Suppressor macrophage (primary cell): ENCODE data around the gene TANK.
"Not testable (repeated sequence)": the region's sequence is repeated elsewhere in the genome, so short reads cannot be mapped to it uniquely, and the experiment has no call there.

Experiments
- DNase-seq, 4 experiments: peaks; one replicate each; pipeline ENCODE4 v3.0.0-alpha.2; 2020 to 2022

Gene TANK

DNA sequence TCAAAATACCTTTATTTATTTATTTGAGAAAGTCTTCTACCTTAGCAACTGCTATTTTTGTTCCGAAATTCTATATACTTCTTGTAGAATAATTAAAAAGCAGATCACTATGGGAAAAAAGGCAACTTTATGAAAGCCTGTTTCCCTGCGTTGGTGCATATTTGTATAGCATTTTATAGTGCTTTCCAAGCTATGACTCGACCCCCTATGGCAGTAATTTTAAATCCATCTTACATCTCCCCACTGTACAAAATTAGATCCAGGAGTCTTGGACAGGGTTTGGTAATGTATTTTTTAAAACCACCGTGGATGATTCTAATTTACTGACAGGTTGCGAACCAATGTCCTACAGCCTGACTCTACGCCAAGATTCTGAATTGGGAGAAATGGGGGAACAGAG, 10.1 kb downstream of the TANK start:
- no peak for DNase-seq

DNA sequence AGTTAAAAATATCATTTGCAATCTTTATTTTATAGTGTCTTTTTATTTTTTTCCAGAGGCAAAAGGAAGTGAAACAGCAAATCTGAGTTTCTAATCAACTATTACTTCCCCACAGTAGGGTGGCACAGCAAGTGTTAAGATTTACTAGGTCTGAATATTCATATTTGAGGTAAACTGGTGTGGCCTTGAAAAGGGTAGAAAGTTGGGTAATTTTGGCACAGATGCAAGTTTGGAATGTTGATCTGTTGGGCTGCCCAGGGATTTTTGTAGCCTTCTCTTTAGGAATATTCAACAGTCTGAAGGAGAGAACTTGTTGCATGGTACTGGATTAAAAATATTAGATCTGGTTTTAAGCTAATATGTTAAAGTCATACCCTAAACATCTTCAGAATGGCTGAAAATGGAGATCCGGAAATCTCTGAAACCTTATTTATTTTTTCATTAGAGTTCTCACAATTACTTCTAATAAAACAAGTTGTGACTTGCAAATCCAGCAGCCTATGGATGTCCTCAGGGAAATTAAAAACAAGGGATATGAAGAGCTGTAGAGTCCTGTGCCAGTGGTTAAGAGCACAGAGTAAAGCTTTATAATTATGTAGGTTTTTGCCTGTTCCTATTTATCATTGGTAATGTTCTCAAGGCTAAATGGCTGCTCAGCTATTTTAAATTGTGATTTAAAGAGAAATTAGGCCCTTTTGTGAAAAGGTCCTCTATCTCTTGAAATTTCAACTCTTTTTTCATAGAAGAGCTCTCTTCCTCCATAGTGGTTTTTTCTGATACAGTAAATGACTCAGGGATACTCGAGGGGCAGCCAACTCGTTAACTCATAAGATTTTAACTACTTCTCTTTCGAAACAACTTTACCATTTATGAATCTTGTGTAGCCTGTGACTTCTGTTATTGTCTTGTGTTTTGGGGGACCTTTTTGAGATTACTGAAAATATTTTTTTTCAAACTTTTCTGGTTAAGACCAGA, 11.0 kb downstream of the TANK start:
- DNase-seq = peak; percentile 32 to 77 (median 56)

DNA sequence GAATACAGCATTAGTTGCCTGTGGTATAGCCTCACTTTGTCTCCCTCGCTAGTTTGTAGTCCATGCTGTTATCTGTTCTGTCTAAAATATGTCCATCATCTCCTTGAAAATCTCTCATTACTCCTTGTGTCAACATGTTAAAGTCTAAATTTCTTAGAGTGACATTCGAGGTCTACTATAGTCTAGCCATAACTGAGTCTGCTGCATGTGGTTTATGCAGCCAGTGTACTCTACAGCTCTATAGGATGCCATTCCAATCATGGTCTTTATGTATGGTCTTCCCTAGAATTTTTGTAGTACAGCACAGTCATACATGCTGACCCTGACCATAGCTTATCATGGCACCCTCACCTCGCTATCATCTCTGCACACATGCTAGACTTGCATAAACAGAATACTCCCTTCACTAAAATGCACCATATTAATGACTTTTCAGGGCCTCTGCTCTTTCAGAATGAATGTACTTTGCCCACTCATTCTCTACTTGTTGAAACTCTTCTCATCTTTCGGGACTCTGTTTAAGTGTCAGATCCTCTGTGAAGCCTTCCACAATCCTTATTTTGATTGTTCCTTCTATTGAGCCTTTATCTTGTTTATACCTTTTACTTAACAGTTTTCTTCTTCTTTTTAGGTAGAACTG, 12.8 kb downstream of the TANK start:
- no peak for DNase-seq

DNA sequence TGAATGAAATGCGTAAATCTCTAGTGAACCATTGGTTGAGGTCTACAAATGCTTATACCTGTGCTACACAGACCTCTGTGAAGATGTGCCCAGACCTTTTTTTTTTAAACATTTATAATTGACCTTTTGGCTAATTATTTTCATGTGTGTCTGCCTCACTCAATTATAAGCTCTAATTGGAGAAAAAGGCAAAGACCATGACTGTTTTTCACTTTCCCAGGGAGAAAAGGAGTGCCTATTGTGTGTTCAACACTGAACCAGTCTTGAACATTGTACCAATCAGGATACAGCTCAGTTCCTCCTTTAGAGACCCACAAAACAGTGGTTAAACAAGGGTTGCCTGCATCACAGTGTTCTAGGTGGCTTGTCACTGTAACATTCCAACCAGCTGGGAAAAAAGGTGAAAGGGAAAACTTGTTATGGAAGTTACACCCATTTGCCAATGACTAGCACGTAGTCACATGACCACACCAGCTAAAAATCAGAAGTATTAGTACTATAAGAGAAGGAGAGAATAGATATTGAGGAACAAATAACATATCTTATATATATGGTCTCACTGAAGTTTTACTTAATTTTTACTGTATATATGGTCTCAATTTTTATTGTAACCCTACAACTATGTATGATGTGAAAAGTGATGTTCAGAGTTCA, 13.4 kb downstream of the TANK start:
- no peak for DNase-seq

DNA sequence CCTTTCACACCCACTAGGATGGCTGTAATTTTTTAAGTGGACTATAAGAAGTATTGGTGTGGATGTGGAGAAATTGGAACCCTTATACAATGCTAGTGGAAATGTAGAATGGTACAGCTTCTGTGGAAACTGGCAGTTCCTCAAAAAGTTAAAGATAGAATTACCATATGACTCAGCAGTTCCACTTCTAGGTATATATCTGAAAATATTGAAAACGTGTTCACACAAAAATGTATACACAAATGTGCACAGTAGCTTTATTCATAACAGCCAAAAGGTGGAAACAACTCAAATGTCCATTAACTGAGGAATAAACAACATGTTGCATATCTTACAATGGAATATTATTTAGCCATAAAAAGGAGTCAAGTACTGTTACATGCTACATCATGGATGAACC, 17.7 kb downstream of the TANK start:
- DNase-seq = peak in 1 of 4 experiments; percentile 26

DNA sequence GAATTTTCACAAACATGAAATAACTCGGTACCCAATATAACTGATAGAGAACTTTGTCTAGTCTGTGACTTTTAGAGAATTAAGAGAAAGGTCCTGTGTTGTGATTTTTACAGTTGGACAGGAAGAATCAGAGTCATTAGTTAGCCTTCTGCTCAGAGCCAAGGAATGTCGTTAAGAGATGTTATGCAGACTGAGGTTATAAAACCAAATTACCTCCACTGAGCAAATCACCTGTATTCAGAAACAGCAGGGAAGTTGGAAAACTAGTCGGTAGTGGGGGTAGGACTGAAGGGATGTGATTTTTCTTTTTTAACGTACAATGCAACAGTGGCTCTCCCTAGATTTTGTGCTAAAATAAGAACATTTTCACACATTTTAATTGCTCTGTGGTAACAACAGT, 18.5 kb downstream of the TANK start:
- DNase-seq = no peak

DNA sequence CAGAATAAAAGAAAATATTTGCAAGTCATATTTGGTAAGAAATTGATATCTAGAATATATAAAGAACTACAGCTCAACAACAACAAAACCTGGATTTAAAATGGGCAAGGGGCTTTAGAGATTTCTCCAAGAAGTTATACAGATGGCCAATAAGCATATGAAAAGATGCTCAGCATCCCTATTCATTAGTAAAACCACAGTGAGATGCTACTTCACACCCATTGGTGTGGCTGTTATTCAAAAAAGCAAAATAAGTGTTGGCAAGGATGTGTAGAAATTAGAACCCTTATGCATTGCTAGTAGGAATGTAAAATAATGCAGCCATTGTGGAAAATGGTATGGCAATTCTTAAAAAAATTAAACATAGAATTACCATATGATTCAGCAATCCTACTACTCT, 29.8 kb downstream of the TANK start:
- DNase-seq = no peak

DNA sequence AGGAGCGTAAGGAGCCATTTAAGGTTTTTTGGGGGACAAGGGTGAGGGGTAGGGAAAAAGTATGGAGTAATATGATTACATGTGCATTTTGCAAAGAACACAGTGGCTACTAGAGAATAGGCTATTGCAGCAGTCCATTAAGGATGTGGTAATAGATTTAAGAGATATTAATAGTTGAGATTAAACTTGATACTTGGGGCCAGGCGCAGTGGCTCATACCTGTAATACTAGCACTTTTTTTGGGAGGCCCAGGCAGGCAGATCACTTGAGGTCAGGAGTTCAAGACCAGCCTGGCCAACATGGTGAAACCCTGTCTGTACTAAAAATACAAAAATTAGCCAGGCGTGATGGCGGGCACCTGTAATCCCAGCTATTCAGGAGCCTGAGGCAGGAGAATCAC, 35.4 kb downstream of the TANK start:
- DNase-seq = not testable (repeated sequence)

DNA sequence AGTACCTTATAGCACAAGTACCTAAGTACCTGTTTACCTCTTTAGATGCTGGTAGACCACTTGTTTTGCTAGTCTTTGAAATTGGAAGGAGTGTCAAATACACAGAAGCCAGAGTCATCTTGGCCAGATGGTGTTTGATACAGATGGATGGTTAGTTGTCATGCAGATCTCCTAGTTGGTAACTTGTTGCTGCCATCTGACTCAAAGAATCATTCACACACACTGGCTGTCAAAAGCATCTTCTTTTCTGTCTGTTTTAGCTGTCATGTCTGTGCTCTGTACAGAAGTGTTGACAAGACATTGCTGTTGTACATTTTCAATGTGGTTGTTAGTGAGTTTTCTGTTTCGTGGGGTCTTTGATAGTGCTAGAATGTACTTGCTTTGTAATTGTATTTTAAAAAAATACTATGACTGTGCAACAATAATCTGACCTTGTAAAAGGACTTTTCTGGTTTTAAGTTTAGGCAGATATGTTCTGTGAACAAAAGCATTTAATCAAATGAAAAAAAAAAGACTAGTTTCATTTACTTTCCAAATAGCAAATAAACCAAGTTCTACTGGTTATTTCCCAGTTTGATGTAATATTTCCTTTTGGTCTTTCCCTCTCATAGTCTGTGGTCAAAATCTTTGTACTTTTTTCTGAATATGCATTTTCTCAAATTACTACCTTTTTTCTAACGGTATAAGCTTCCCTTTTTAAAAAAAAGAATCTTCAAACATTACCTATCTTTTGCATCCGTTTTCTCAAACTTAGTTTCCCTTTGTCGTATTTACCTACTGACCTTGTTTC, 39.9 kb downstream of the TANK start:
- no peak for DNase-seq

DNA sequence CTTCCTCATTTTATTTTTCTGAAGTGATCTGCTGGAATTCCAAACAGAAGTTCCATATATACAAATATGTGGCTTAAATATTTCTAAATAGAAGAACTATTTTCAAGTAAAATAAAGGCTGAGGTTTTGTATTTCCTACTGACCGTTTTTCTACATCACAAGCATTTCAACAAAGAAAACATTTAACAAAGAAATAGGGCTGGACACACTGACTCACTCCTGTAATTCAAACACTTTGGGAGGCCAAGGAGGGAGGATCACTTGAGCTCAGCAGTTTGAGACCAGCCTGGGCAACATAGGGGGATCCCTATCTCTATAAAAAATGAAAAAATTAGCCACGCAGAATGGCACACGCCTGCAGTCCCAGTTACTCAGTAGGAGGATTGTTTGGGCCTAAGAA, 44.6 kb downstream of the TANK start:
- peak in 3 of 4 experiments; percentile 15 to 57 (median 41) for DNase-seq

DNA sequence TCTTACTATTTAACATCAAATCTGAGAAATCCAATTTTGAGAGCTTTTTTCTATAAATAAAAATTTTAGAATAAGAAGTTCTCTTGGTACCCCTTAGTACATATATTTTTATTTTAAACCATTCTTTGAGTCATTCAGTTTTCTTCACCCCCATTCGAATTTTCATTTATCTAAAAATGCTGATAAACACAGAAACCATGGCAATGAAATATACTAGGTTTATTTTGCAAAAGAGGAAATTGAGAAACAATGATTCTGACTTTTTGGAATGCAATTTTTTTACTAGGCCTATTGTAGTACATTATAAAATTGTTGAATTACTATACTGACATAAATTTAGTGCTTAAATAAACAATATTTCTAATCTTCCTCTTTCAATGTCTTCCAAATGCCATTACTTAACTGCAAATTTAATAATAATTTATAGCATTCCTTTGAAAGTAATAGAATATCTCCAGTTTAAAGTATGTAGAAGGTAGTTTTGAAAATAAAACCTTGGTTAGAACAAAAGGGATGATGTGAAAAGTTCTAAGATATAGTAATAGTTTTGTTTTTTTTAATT, 46.3 kb downstream of the TANK start:
- peak in 2 of 4 experiments; percentile 54 to 61 for DNase-seq

DNA sequence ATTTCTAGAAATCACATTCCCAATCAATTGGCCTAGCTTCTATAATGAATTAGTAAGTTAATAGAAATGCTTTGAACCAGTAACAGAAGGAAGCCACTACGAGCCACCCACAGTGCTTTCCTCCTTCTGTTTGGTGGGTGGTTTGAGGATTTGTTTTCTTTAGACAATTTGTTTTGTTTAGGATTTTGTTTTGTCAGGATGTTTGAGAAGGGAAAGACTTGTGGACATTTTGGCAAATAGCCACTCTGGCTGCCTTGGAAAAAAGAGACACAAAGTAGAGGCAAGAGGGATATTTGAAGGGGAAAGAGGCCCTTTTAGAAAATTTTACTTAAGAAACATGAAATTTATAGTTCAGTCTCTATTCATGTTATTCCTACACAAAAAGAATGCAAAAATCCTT, 47.7 kb downstream of the TANK start:
- DNase-seq = no peak

DNA sequence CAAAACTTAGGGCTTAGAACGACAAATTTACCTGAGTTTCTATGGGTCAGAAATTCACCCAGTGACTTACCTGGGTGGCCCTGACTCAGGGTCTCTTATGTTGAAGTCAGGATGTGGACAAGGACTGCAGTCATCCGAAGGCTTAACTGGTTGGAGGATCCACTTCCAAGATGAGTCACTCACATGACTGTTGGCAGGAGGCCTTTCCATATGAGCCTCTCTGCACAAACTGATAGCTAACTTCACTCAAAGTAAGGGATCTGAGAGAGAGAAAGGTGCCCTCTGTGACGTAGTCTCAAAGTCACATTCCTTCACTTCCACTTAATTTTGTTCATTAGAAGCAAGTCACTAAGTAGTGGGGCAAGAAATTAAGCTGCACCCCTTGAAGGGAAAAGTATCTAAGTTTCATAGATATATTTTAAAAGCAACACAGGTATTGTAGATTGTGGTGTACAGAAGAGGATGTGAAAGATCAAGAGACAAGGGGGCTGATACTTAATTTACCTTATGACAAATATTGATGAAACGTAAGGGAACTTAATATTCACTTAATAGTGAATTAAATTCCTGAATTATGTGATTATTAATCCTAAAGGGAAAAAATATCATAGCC, 48.4 kb downstream of the TANK start:
- peak in 2 of 4 experiments; percentile 4 to 8 for DNase-seq

DNA sequence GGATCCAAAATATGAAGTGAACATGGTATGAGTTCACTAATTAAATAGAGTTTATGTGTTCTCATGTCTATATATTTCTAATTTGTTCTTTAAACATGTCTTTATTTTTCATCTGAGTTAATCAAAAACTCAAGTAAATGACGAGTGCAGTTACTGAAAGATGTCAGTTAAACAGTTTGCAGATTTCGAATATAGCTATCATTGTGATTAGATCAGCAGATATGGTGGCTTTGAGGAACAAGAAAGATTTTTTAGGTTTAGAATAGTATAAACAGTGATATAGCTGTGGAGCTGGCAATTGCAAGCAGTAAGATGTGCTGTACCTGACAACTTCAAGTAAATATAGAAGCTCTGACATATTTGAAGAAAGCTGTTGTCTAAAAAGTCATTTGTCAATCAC, 49.7 kb downstream of the TANK start:
- DNase-seq = no peak

DNA sequence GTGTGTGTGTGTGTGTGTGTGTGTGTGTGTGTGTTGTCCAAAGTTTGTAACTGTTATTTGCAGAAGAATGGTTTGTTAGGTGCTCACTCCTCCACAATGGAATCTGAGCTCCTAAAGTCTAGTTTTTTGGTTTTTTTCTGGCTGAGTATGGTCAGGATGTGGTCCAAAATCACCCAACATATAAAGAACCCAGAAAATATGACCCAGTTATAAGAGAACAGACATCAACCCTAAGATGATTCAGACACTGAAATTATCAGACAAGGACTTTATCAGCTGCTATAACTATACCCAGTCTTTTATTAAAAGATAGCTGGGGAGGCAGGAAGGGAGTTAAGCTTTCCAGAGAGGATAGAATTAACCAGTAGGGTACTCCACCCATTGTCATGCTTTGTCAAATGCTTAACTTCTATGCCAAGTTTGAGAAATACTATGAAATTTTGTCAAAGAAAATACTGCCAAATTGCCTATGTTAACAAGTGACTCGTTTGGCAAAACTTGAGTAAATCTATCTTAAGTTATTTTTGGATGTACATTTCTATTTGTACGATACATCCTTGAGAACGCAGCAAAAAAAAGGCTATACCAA, 57.5 kb downstream of the TANK start:
- no peak for DNase-seq

DNA sequence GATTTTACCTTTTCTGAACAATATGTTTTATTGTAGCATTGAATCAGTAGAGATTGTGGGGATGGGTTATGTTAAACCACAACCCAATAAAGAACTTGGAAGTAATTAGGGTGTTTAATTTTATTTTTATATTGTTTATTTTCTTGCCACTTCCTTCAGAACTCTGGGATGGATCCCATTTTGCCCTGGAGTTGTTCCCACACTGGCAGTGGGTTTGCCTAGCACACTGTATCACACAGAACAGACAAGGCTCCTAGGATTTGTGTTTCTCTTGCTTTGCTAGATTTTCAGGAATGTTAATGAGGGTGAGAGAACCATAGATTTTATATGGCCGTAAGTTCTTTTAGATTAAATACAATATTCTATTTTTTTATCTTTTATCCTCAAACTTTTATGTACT, 59.0 kb downstream of the TANK start:
- DNase-seq = no peak

DNA sequence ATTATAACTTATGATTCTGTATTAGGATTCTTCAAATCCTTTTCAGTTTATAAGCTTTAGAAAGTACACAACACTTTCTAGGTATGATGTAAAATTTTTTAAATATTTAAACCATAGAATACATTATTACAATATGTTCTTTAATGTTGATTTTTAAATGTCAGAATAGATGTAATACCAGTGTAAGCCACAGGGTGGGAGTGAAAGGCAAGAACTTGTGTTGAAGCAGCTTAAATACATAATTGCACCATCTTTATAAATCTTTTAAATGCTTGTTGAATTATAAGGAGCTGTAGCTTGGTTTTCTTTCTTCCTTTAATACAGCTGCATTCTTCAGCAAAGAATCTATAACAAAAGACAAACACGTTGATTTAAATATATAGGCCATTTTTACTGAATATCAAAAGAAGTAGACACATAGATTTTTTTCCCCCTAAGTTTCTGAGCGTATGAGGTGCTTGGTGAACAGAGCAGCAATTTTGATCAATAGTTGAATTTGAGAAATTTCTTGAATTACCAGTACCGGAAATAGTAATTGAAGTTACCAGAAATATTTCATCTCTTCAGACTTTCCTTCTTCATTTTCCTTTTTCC, 63.0 kb downstream of the TANK start:
- DNase-seq = peak; percentile 34 to 70 (median 50)

DNA sequence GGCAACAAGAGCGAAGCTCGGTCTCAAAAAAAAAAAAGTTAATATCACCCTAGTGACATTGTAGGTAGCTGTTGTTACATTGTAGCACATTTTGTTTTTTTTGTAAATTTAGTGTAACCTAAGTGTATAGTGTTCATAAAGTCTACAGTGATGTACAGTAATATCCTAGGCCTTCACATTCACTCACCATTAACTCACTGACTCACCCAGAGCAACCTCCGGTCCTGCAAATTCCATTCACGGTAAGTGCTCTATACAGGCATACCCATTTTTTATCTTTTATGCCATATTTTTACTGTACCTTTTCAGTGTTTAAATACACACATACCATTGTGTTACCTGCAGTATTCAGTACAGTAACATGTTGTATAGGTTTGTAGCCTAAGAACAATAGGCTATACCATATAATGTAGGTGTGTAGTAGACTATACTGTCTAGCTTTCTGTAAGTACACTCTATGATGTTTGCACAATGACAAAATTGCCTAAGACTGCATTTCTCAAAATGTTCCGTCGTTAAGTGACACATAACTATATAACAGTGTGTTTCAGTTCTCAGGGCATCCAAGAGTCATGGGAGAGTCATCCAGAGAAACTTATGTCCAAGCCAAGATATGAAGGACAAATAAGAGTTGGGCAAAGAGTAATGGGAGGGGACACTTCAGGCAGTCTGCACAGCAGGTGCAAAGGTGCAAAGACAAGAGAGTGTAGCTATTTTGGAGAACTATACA, 68.4 kb downstream of the TANK start:
- DNase-seq = peak in 2 of 4 experiments; percentile 8 to 14

DNA sequence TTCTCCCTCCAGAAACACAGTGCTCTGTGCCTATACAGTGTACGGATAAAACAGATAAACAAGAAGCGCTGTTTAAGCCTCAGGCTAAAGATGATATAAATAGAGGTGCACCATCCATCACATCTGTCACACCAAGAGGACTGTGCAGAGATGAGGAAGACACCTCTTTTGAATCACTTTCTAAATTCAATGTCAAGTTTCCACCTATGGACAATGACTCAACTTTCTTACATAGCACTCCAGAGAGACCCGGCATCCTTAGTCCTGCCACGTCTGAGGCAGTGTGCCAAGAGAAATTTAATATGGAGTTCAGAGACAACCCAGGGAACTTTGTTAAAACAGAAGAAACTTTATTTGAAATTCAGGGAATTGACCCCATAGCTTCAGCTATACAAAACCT, 70.7 kb downstream of the TANK start:
- DNase-seq = no peak

DNA sequence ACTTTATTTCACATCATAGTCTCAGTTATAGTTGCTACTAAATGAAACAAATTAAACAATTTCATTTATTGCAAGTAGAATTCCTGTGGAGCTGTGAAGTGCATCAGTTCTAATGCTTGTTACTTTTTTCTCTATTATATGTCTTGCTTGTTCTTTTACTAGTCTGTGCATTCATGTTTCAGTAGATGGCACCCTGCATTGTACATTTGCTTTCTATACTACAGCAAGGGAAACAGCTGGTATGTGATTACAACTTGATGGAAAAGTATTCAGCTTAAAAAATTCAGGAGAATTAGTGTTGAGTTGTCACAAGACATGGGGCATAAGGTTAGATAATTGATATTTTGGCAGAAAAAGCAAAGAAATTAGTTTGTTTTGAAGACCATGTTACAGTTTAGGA, 72.3 kb downstream of the TANK start:
- no peak for DNase-seq
